SJSA1 (cell line): Measurements from ENCODE around the gene PRKCH. TPM values are rescaled to one million over a fixed set of nuclear protein-coding genes. Genes with fewer than 3 reads are reported as not detected.

Experiments used
- DNase-seq, 2 experiments: peaks; one replicate each; pipeline ENCODE4 v3.0.0-alpha.2; 2015 to 2020; ENCODE audit warnings: low spot score in 2 of 2, low read depth in 1 of 2
- H3K27ac ChIP-seq: fragments of 250-450 bp; sonication (Bioruptor Pico); 2 replicates; pipeline ENCODE4 v1.5.1; 2020; ENCODE audit warnings: mild to moderate bottlenecking, moderate library complexity
- H3K27me3 ChIP-seq: fragments of 250-450 bp; sonication (Bioruptor Pico); replicated peaks from 2 replicates; pipeline ENCODE4 v1.5.1; 2020; ENCODE audit warnings: mild to moderate bottlenecking, moderate library complexity
- H3K36me3 ChIP-seq: fragments of 250-450 bp; sonication (Bioruptor Pico); 2 replicates; pipeline ENCODE4 v1.5.1; 2020; ENCODE audit warnings: mild to moderate bottlenecking
- H3K4me1 ChIP-seq: fragments of 250-450 bp; sonication (Bioruptor Pico); replicated peaks from 2 replicates; pipeline ENCODE4 v1.6.1; 2021; ENCODE audit warnings: mild to moderate bottlenecking
- H3K4me3 ChIP-seq: fragments of 250-450 bp; sonication (Bioruptor Pico); 2 replicates; pipeline ENCODE4 v1.5.1; 2020; ENCODE audit warnings: mild to moderate bottlenecking
- H3K9me3 ChIP-seq: fragments of 250-450 bp; sonication (Bioruptor Pico); replicated peaks from 2 replicates; pipeline ENCODE4 v1.5.1; 2020; ENCODE audit warnings: mild to moderate bottlenecking
- total RNA-seq: library from RNA; depleted of rRNA; stranded (reverse); fragments of >200 nt; shearing (Covaris generic); gene quantifications from 2 replicates; pipeline ENCODE4 v1.2.3, GENCODE V29; 2014

PRKCH gene
- total RNA-seq, 1 experiment from 2014 or later, result 5.7 TPM

- H3K27me3 ChIP-seq, result no peaks in the 10 kb centered on the region
- H3K4me1 ChIP-seq, result peaks cover 61% of the 10 kb centered on the region
- no peaks in the 10 kb centered on the region for H3K9me3 ChIP-seq
- no peaks in the 10 kb centered on the region for H3K36me3 ChIP-seq
- no peak overlapping the region for H3K27ac ChIP-seq
- no peak overlapping the region for H3K4me3 ChIP-seq
- no peak for DNase-seq
Observed at GRCh38 chr14:61582815-61583214, 261.4 kb downstream of the PRKCH start.

DNA sequence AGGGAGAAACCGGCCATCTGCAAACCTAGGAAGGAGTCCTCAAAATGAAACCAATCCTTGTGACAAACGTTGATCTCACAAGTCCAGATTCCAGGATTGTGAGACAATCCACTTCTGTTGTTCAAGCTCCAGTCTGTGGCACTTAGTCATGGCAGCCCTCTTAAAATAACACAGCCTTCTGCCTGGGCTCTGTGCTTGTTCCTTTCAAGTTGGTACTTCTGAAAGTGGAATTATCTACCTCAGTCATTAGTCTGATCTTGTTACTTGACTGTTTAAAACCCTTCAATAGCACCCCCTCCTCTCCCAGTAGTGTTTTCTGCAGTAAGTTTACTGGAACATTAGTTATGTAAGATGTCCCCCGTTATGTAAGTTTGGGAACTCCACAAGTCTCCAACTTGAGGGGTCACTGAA lies 263.0 kb downstream of the PRKCH start:
- Histone ChIP-seq H3K4me3 (no peak overlapping the region), H3K4me1 (peaks cover 60% of the 10 kb centered on the region)
- DNase-seq, result peak in 1 of 2 experiments; percentile 46

GRCh38 chr14:61585598-61586543 lies 264.5 kb downstream of the PRKCH start:
- Histone ChIP-seq H3K27ac (peak overlapping the region; percentile 54), H3K4me3 (no peak overlapping the region), H3K36me3 (no peaks in the 10 kb centered on the region), H3K4me1 (peaks cover 60% of the 10 kb centered on the region), H3K27me3 (no peaks in the 10 kb centered on the region), H3K9me3 (no peaks in the 10 kb centered on the region)
- peak in 1 of 2 experiments; percentile 48 for DNase-seq

More for the DNA sequence above, 263.0 kb downstream of the PRKCH start:
- H3K9me3 ChIP-seq, result no peaks in the 10 kb centered on the region
- no peaks in the 10 kb centered on the region for H3K36me3 ChIP-seq
- peak overlapping the region; percentile 68 for H3K27ac ChIP-seq
- no peaks in the 10 kb centered on the region for H3K27me3 ChIP-seq

GRCh38 chr14:61586544-61587055 lies 265.2 kb downstream of the PRKCH start:
- H3K9me3 ChIP-seq, result no peaks in the 10 kb centered on the region
- no peak overlapping the region for H3K4me3 ChIP-seq
- H3K27ac ChIP-seq, result peak overlapping the region; percentile 54
- DNase-seq, result no peak
- H3K27me3 ChIP-seq, result no peaks in the 10 kb centered on the region
- H3K36me3 ChIP-seq, result no peaks in the 10 kb centered on the region
- H3K4me1 ChIP-seq, result peaks cover 56% of the 10 kb centered on the region

- Histone ChIP-seq H3K36me3 (no peaks in the 10 kb centered on the region), H3K9me3 (no peaks in the 10 kb centered on the region), H3K4me1 (peaks cover 54% of the 10 kb centered on the region), H3K4me3 (no peak overlapping the region), H3K27ac (no peak overlapping the region), H3K27me3 (no peaks in the 10 kb centered on the region)
- DNase-seq, result no peak
Observed at GRCh38 chr14:61587081-61587713, 265.8 kb downstream of the PRKCH start.

DNA sequence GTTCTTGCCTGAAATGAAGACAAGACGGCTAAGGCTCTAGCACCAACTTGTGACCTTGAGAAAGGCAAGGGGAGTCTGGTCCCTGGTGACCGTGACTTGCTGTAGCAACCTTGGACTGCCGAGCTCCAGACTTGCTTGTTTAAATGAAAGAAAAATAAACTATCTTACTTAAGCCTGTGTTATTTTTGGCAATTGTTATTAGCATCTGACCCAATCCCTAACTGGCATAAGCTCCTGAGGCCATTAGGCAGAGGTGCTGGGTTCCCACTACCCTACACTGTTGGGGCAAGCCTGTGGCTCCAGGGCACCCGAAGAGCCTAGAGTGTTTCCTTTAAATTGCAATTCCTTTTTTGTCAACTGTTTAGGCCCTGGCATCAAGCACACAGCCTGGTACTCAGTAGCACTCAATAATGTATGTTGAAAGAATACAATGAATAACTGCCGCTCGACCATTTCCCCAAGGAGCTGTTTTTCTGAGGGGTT lies 267.1 kb downstream of the PRKCH start:
- Histone ChIP-seq H3K27me3 (no peaks in the 10 kb centered on the region), H3K36me3 (no peaks in the 10 kb centered on the region), H3K9me3 (no peaks in the 10 kb centered on the region), H3K27ac (peak overlapping the region; percentile 47; the same call in 1 of the 2 replicates), H3K4me3 (no peak overlapping the region), H3K4me1 (peaks cover 51% of the 10 kb centered on the region)
- DNase-seq, result peak; percentile 70 to 71

GRCh38 chr14:61589691-61590581 lies 268.6 kb downstream of the PRKCH start:
- no peak for DNase-seq
- H3K4me1 ChIP-seq, result peaks cover 54% of the 10 kb centered on the region
- H3K27me3 ChIP-seq, result no peaks in the 10 kb centered on the region
- H3K4me3 ChIP-seq, result no peak overlapping the region
- no peak overlapping the region for H3K27ac ChIP-seq
- no peaks in the 10 kb centered on the region for H3K9me3 ChIP-seq
- H3K36me3 ChIP-seq, result no peaks in the 10 kb centered on the region

GRCh38 chr14:61591862-61592261 lies 270.5 kb downstream of the PRKCH start:
- H3K4me3 ChIP-seq, result no peak overlapping the region
- no peaks in the 10 kb centered on the region for H3K36me3 ChIP-seq
- no peaks in the 10 kb centered on the region for H3K9me3 ChIP-seq
- H3K27ac ChIP-seq, result no peak overlapping the region
- DNase-seq, result no peak
- H3K4me1 ChIP-seq, result peaks cover 54% of the 10 kb centered on the region
- no peaks in the 10 kb centered on the region for H3K27me3 ChIP-seq

DNA sequence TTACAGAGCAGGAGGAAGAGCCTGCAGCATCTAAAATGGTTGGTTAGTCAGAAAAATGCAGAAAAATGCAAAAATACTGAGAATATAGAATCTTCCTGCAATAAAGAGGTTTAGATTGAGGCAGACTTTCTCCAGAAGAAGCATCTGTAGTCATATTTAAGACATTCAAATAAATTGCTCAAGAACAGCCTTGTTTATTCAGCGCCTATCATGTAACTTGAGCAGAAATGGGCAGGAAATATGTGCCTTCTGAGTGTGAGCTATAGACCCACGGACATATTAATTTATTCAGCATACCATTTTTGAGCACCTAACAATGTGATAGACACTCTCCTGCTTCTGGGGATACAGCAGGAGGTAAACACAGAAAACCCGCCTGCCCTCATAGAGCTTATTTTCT lies 272.0 kb downstream of the PRKCH start:
- Histone ChIP-seq H3K9me3 (no peaks in the 10 kb centered on the region), H3K4me1 (peaks cover 53% of the 10 kb centered on the region), H3K27ac (no peak overlapping the region; the same call in 1 of the 2 replicates), H3K36me3 (no peaks in the 10 kb centered on the region), H3K4me3 (no peak overlapping the region), H3K27me3 (no peaks in the 10 kb centered on the region)
- no peak for DNase-seq

- Histone ChIP-seq H3K9me3 (no peaks in the 10 kb centered on the region), H3K27me3 (no peaks in the 10 kb centered on the region), H3K4me3 (no peak overlapping the region), H3K36me3 (no peaks in the 10 kb centered on the region), H3K4me1 (peaks cover 58% of the 10 kb centered on the region), H3K27ac (peak overlapping the region; percentile 94)
- DNase-seq, result peak in 1 of 2 experiments; percentile 24
Observed at GRCh38 chr14:61596990-61597389, 275.6 kb downstream of the PRKCH start.

- peak in 1 of 2 experiments; percentile 27 for DNase-seq
- Histone ChIP-seq H3K27me3 (no peaks in the 10 kb centered on the region), H3K4me3 (no peak overlapping the region), H3K36me3 (no peaks in the 10 kb centered on the region), H3K9me3 (no peaks in the 10 kb centered on the region), H3K4me1 (peaks cover 59% of the 10 kb centered on the region), H3K27ac (no peak overlapping the region)
Observed at GRCh38 chr14:61598980-61599379, 277.6 kb downstream of the PRKCH start.

- Histone ChIP-seq H3K4me1 (peaks cover 50% of the 10 kb centered on the region), H3K36me3 (no peaks in the 10 kb centered on the region), H3K4me3 (no peak overlapping the region), H3K27ac (no peak overlapping the region), H3K27me3 (no peaks in the 10 kb centered on the region), H3K9me3 (no peaks in the 10 kb centered on the region)
- no peak for DNase-seq
Observed at GRCh38 chr14:61599942-61600341, 278.6 kb downstream of the PRKCH start.
